HG03558 (cell line): ENCODE measurements around the gene KRT75.

Experiments
- ATAC-seq: cut with Tn5 transposase; IDR thresholded peaks from one replicate; pipeline ENCODE4 v1.9.1; 2021; ENCODE audit warnings: moderate number of reproducible peaks; ENCODE audit not compliant: unreplicated experiment; ENCODE audit errors: extremely low read depth

KRT75 gene

GRCh38 chr12:52398176-52398575, 36.0 kb downstream of the KRT75 start:
- ATAC-seq, result no peak

- no peak for ATAC-seq
These were observed 37.5 kb downstream of the KRT75 start for GRCh38 chr12:52396656-52397055.

GRCh38 chr12:52395761-52396434, 38.3 kb downstream of the KRT75 start:
- no peak for ATAC-seq

- no peak for ATAC-seq
These were observed 39.2 kb downstream of the KRT75 start for GRCh38 chr12:52394836-52395405.

- no peak for ATAC-seq
These were observed 41.6 kb downstream of the KRT75 start for GRCh38 chr12:52392465-52393007.

GRCh38 chr12:52391618-52392002, 42.6 kb downstream of the KRT75 start:
- no peak for ATAC-seq

- no peak for ATAC-seq
These were observed 43.2 kb downstream of the KRT75 start for GRCh38 chr12:52390739-52391617.

GRCh38 chr12:52389313-52390207, 44.6 kb downstream of the KRT75 start:
- ATAC-seq, result no peak

- no peak for ATAC-seq
These were observed 46.3 kb downstream of the KRT75 start for GRCh38 chr12:52387859-52388258.

- no peak for ATAC-seq
These were observed 48.9 kb downstream of the KRT75 start, which contains the start of gene KRT84 for GRCh38 chr12:52385226-52385702. TSS of gene KRT84 (minus strand) at chr12:52385652. CDS start at chr12:52385585, 67 bp downstream.

GRCh38 chr12:52383331-52383730, 50.8 kb downstream of the KRT75 start:
- ATAC-seq, result no peak

- ATAC-seq, result no peak
These were observed 51.3 kb downstream of the KRT75 start for GRCh38 chr12:52382854-52383253.

GRCh38 chr12:52381206-52381605, 53.0 kb downstream of the KRT75 start:
- no peak for ATAC-seq

GRCh38 chr12:52380271-52380694, 53.9 kb downstream of the KRT75 start:
- no peak for ATAC-seq

- no peak for ATAC-seq
These were observed 54.6 kb downstream of the KRT75 start for GRCh38 chr12:52379536-52379935.

- ATAC-seq, result no peak
These were observed 56.1 kb downstream of the KRT75 start for GRCh38 chr12:52378091-52378490.

- no peak for ATAC-seq
These were observed 56.9 kb downstream of the KRT75 start for GRCh38 chr12:52377266-52377665.
